HepG2 (cell line): ENCODE measurements around the gene SRCIN1. TPM values are rescaled to one million over a fixed set of nuclear protein-coding genes. Genes with fewer than 3 reads are reported as not detected.

Source experiments
- AHR ChIP-seq: IDR thresholded peaks from 2 replicates; pipeline ENCODE4 v1.6.1; 2018; ENCODE audit warnings: missing genetic modification reagents, missing compliant biosample characterization
- ERF ChIP-seq: IDR thresholded peaks from 2 replicates; pipeline ENCODE4 v1.6.1; 2018; ENCODE audit warnings: missing biosample characterization, missing genetic modification reagents
- GATAD2A ChIP-seq: IDR thresholded peaks from 2 replicates; pipeline ENCODE4 v1.6.1; 2016
- HES4 ChIP-seq: sonication (generic); formaldehyde crosslinking; IDR thresholded peaks from 2 replicates; pipeline ENCODE4 v1.9.0; 2021; ENCODE audit warnings: mild to moderate bottlenecking, missing genetic modification reagents, borderline replicate concordance
- HNRNPK ChIP-seq: fragments of 200-400 bp; formaldehyde crosslinking; IDR thresholded peaks from 2 replicates; pipeline ENCODE4 v1.6.1; 2018; ENCODE audit warnings: low read length, low read depth, moderate library complexity, mild to moderate bottlenecking; ENCODE audit not compliant: poor library complexity, severe bottlenecking
- KAT2B ChIP-seq: fragments of 150-350 bp; IDR thresholded peaks from 2 replicates; pipeline ENCODE4 v1.6.1; 2014; ENCODE audit warnings: low read depth, low read length, borderline replicate concordance
- KDM3A ChIP-seq: IDR thresholded peaks from 2 replicates; pipeline ENCODE4 v1.6.1; 2018; ENCODE audit warnings: low read depth, missing compliant biosample characterization
- MIER2 ChIP-seq: IDR thresholded peaks from 2 replicates; pipeline ENCODE4 v1.6.1; 2016; ENCODE audit warnings: missing biosample characterization, missing genetic modification reagents
- MZF1 ChIP-seq: sonication (generic); formaldehyde crosslinking; IDR thresholded peaks from 2 replicates; pipeline ENCODE4 v1.8.1; 2023; ENCODE audit warnings: mild to moderate bottlenecking, missing genetic modification reagents, borderline replicate concordance
- NPAS2 ChIP-seq: sonication (generic); formaldehyde crosslinking; IDR thresholded peaks from 2 replicates; pipeline ENCODE4 v1.8.0; 2022; ENCODE audit warnings: mild to moderate bottlenecking, missing genetic modification reagents, borderline replicate concordance
- ONECUT2 ChIP-seq: sonication (generic); formaldehyde crosslinking; IDR thresholded peaks from 2 replicates; pipeline ENCODE4 v1.4.0; 2020; ENCODE audit warnings: missing genetic modification reagents
- POLR2G ChIP-seq: fragments of 200-400 bp; formaldehyde crosslinking; IDR thresholded peaks from 2 replicates; pipeline ENCODE4 v1.6.1; 2018; ENCODE audit warnings: mild to moderate bottlenecking, low read depth, low read length, moderate library complexity
- RBM39 ChIP-seq: fragments of 200-400 bp; formaldehyde crosslinking; IDR thresholded peaks from one replicate; pipeline ENCODE4 v1.6.1; 2018; ENCODE audit warnings: antibody characterized with exemption, mild to moderate bottlenecking, low read depth, low read length; ENCODE audit not compliant: poor library complexity, severe bottlenecking
- SYNCRIP ChIP-seq: fragments of 200-400 bp; formaldehyde crosslinking; IDR thresholded peaks from 2 replicates; pipeline ENCODE4 v1.6.1; 2018; ENCODE audit warnings: mild to moderate bottlenecking, low read depth, low read length; ENCODE audit not compliant: insufficient read depth
- ZBTB1 ChIP-seq: sonication (generic); formaldehyde crosslinking; IDR thresholded peaks from 2 replicates; pipeline ENCODE4 v1.4.0; 2020; ENCODE audit warnings: missing genetic modification reagents, borderline replicate concordance
- ZNF224 ChIP-seq: sonication (generic); formaldehyde crosslinking; IDR thresholded peaks from 2 replicates; pipeline ENCODE4 v1.5.0; 2020; ENCODE audit warnings: mild to moderate bottlenecking, missing genetic modification reagents
- ZNF230 ChIP-seq: sonication (generic); formaldehyde crosslinking; IDR thresholded peaks from 2 replicates; pipeline ENCODE4 v1.4.0; 2020; ENCODE audit warnings: mild to moderate bottlenecking, missing genetic modification reagents
- ZNF232 ChIP-seq: sonication (generic); formaldehyde crosslinking; IDR thresholded peaks from 2 replicates; pipeline ENCODE4 v1.4.0; 2020; ENCODE audit warnings: missing genetic modification reagents, borderline replicate concordance
- ZNF335 ChIP-seq: sonication (generic); formaldehyde crosslinking; IDR thresholded peaks from 2 replicates; pipeline ENCODE4 v1.4.0; 2020; ENCODE audit warnings: missing genetic modification reagents
- ZNF839 ChIP-seq: sonication (generic); formaldehyde crosslinking; IDR thresholded peaks from 2 replicates; pipeline ENCODE4 v1.4.0; 2020; ENCODE audit warnings: missing genetic modification reagents, mild to moderate bottlenecking, borderline replicate concordance
- ZNF850 ChIP-seq: sonication (generic); formaldehyde crosslinking; conservative IDR thresholded peaks from 2 replicates; pipeline ENCODE4 v1.9.0; 2021; ENCODE audit warnings: mild to moderate bottlenecking, missing genetic modification reagents
- ZSCAN12 ChIP-seq: sonication (generic); formaldehyde crosslinking; IDR thresholded peaks from 2 replicates; pipeline ENCODE4 v1.9.0; 2021; ENCODE audit warnings: mild to moderate bottlenecking, missing genetic modification reagents
- polyA plus RNA-seq, 8 experiments: library from polyadenylated mRNA; depleted of rRNA in 3 of 8; stranded (reverse) in 7 of 8; unstranded in 1 of 8; fragments of >200 nt; fragmentation: Illumina TruSeq in 4 of 8; extraction: Trizol in 4 of 8; gene quantifications; 2 replicates each; pipeline versions ENCODE4 v1.2.1 to v1.2.3, GENCODE V29; 2011 to 2016; ENCODE audit warnings: low read depth in 4 of 8, missing spikeins in 1 of 8, mixed read lengths in 1 of 8; ENCODE audit not compliant: insufficient read depth in 1 of 8
- total RNA-seq, 5 experiments: library from RNA; depleted of rRNA; stranded (reverse); fragments of >200 nt; fragmentation: Illumina TruSeq; extraction: Trizol; gene quantifications; 2 replicates each; pipeline ENCODE4 v1.2.3, GENCODE V29; 2016; ENCODE audit warnings: low read depth in 1 of 5
- TF ChIP-seq, protein P1 (sequence below): sonication (generic); formaldehyde crosslinking; conservative IDR thresholded peaks from 2 replicates; pipeline ENCODE4 v1.4.0; 2020; ENCODE audit warnings: mild to moderate bottlenecking, missing genetic modification reagents, moderate library complexity
- TF ChIP-seq, protein P2 (sequence below): sonication (generic); formaldehyde crosslinking; IDR thresholded peaks from 2 replicates; pipeline ENCODE4 v1.5.0; 2020; ENCODE audit warnings: mild to moderate bottlenecking, missing genetic modification reagents
- TF ChIP-seq, protein P3 (sequence below): sonication (generic); formaldehyde crosslinking; conservative IDR thresholded peaks from 2 replicates; pipeline ENCODE4 v1.5.0; 2020; ENCODE audit warnings: missing genetic modification reagents

Gene SRCIN1
- total and polyA plus RNA-seq, 2 of the 13 experiments (the other 11 are each of a cell fraction or from before 2014, with no cell fraction given) = 1.2 to 9.6 TPM

DNA sequence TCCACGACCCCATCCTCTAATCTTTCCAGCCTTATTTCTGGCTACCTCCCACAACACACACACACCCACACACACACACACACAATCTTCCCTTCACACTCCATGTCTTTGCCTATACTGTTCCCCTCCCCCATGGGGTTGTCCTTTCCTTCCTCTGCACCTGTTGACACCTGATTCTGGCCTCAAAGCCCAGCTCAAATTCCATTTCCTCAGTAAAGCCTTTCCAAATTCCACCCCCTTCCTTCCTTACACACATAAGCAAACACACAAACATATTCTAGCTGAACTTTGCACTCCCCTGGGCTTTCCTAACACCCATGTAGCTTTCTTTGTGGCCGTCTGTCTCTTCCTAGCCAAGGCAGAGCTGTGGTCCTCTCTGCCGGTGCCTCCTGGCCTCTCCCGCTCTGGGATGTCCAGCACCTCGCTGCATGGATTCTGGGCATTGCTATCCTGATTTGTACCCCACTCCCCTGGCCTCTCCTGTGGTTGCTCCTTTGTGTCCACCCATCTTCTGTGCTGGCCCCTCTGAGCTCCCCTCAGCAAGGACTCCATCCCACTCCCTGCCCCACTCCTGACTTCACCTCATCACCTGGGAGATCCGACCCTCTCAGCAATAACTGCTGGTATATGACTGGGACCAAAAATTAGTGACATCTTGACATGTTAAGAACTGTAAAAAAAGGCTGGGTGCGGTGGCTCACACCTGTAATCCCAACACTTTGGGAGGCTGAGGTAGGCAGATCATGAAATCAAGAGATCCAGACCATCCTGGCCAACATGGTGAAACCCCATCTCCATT lies 8.4 kb upstream of the SRCIN1 start (continued):
- peak; percentile 90 for TF ChIP-seq POLR2G
- no peak for TF ChIP-seq MZF1 (CRISPR knock-in tag)
- TF ChIP-seq MIER2 (CRISPR knock-in tag) = peak; percentile 89
- TF ChIP-seq ONECUT2 (CRISPR knock-in tag) = peak; percentile 80
- TF ChIP-seq ZNF850 = no peak
- TF ChIP-seq ZBTB1 (CRISPR knock-in tag) = no peak
- 0 out of 2 replicates have a peak, but pooled peaks have one; percentile 44 for TF ChIP-seq ZSCAN12 (CRISPR knock-in tag)
- TF ChIP-seq, protein P1, sequence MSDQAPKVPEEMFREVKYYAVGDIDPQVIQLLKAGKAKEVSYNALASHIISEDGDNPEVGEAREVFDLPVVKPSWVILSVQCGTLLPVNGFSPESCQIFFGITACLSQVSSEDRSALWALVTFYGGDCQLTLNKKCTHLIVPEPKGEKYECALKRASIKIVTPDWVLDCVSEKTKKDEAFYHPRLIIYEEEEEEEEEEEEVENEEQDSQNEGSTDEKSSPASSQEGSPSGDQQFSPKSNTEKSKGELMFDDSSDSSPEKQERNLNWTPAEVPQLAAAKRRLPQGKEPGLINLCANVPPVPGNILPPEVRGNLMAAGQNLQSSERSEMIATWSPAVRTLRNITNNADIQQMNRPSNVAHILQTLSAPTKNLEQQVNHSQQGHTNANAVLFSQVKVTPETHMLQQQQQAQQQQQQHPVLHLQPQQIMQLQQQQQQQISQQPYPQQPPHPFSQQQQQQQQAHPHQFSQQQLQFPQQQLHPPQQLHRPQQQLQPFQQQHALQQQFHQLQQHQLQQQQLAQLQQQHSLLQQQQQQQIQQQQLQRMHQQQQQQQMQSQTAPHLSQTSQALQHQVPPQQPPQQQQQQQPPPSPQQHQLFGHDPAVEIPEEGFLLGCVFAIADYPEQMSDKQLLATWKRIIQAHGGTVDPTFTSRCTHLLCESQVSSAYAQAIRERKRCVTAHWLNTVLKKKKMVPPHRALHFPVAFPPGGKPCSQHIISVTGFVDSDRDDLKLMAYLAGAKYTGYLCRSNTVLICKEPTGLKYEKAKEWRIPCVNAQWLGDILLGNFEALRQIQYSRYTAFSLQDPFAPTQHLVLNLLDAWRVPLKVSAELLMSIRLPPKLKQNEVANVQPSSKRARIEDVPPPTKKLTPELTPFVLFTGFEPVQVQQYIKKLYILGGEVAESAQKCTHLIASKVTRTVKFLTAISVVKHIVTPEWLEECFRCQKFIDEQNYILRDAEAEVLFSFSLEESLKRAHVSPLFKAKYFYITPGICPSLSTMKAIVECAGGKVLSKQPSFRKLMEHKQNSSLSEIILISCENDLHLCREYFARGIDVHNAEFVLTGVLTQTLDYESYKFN (CRISPR knock-in tag) = peak; percentile 100
- no peak for TF ChIP-seq NPAS2 (CRISPR knock-in tag)
- no peak for TF ChIP-seq KAT2B
- TF ChIP-seq SYNCRIP = no peak
- TF ChIP-seq ZNF839 (CRISPR knock-in tag) = no peak; the same call in 1 of the 2 replicates
- TF ChIP-seq KDM3A (CRISPR knock-in tag) = peak; percentile 86
- TF ChIP-seq, protein P2, sequence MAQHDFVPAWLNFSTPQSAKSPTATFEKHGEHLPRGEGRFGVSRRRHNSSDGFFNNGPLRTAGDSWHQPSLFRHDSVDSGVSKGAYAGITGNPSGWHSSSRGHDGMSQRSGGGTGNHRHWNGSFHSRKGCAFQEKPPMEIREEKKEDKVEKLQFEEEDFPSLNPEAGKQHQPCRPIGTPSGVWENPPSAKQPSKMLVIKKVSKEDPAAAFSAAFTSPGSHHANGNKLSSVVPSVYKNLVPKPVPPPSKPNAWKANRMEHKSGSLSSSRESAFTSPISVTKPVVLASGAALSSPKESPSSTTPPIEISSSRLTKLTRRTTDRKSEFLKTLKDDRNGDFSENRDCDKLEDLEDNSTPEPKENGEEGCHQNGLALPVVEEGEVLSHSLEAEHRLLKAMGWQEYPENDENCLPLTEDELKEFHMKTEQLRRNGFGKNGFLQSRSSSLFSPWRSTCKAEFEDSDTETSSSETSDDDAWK = no peak
- no peak for TF ChIP-seq ZNF230 (CRISPR knock-in tag)
- peak; percentile 79; the same call in 1 of the 2 replicates for TF ChIP-seq ZNF224
- no peak for TF ChIP-seq HNRNPK
- TF ChIP-seq ZNF335 (CRISPR knock-in tag) = peak; percentile 80; the same call in 1 of the 2 replicates
- TF ChIP-seq, protein P3, sequence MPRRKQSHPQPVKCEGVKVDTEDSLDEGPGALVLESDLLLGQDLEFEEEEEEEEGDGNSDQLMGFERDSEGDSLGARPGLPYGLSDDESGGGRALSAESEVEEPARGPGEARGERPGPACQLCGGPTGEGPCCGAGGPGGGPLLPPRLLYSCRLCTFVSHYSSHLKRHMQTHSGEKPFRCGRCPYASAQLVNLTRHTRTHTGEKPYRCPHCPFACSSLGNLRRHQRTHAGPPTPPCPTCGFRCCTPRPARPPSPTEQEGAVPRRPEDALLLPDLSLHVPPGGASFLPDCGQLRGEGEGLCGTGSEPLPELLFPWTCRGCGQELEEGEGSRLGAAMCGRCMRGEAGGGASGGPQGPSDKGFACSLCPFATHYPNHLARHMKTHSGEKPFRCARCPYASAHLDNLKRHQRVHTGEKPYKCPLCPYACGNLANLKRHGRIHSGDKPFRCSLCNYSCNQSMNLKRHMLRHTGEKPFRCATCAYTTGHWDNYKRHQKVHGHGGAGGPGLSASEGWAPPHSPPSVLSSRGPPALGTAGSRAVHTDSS (CRISPR knock-in tag) = no peak
- peak; percentile 99 for TF ChIP-seq GATAD2A (CRISPR knock-in tag)
- peak; percentile 15 for TF ChIP-seq RBM39
- TF ChIP-seq ERF (CRISPR knock-in tag) = peak; percentile 98
- peak; percentile 9; the same call in 1 of the 2 replicates for TF ChIP-seq ZNF232 (CRISPR knock-in tag)
- peak; percentile 93 for TF ChIP-seq AHR
- no peak for TF ChIP-seq HES4 (CRISPR knock-in tag)
